NCI-H524 (cell line): ENCODE results near the gene ZFYVE28.
"Not testable (repeated sequence)": the region's sequence is repeated elsewhere in the genome, so short reads cannot be mapped to it uniquely, and the experiment has no call there.

ENCODE experiments used
- DNase-seq, 2 experiments: peaks; one replicate each; lab custom pipeline; 2025; lab: John Stamatoyannopoulos, UW

ZFYVE28 gene

GRCh38 chr4:2446656-2447564 is 28.5 kb upstream of the ZFYVE28 start:
- DNase-seq, result no peak

GRCh38 chr4:2445571-2445970 is 27.1 kb upstream of the ZFYVE28 start:
- DNase-seq, result no peak

- no peak for DNase-seq
Observed at GRCh38 chr4:2445130-2445529, 26.7 kb upstream of the ZFYVE28 start.

GRCh38 chr4:2443956-2444740 is 25.7 kb upstream of the ZFYVE28 start:
- no peak for DNase-seq

- no peak for DNase-seq
Observed at GRCh38 chr4:2443061-2443730, 24.8 kb upstream of the ZFYVE28 start.

- no peak for DNase-seq
Observed at GRCh38 chr4:2442175-2442993, 23.9 kb upstream of the ZFYVE28 start.

- DNase-seq, result peak; percentile 83 to 91
Observed at GRCh38 chr4:2441393-2442174, 23.1 kb upstream of the ZFYVE28 start.

- DNase-seq, result no peak
Observed at GRCh38 chr4:2438822-2439718, 20.6 kb upstream of the ZFYVE28 start.

GRCh38 chr4:2437475-2438215 is 19.2 kb upstream of the ZFYVE28 start:
- DNase-seq, result no peak

- no peak for DNase-seq
Observed at GRCh38 chr4:2436761-2437474, 18.5 kb upstream of the ZFYVE28 start.

- DNase-seq, result peak in 1 of 2 experiments; percentile 52
Observed at GRCh38 chr4:2436301-2436700, 17.9 kb upstream of the ZFYVE28 start.

GRCh38 chr4:2434420-2434819 is 16.0 kb upstream of the ZFYVE28 start:
- peak in 1 of 2 experiments; percentile 22 for DNase-seq

- no peak for DNase-seq
Observed at GRCh38 chr4:2433609-2434350, 15.3 kb upstream of the ZFYVE28 start.

- DNase-seq, result no peak
Observed at GRCh38 chr4:2432991-2433530, 14.6 kb upstream of the ZFYVE28 start.

GRCh38 chr4:2432004-2432403 is 13.6 kb upstream of the ZFYVE28 start:
- no peak for DNase-seq

- not testable (repeated sequence) for DNase-seq
Observed at GRCh38 chr4:2429945-2430757, 11.7 kb upstream of the ZFYVE28 start.
